ENCODE measurements around the gene DDX39B.

DNA sequence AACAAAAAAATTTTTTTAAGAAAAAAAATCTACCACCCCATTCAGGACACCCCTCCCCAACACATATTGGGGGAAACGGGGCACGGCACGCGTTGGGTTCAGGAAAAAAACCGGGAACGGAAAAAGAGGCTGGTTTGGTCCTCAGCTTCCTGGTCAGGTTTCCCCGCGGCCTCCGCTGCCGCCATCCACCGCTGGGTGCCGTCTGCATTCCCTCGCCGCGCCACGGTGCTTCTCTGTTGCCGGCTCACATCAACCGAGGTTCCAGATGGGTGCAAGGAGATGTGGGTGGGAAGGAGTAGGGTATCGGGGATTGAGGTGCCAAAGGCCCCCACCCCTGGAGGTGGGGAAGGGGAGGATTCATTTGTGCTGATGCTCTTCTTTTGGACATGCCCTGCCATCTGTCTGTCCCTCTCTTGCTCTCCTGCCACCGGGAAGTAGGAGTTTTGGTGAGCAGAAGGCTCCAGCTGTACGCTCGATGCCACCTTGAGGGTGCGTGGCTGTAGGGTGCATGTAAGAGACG is 7.2 kb downstream of the DDX39B start:
- TF ChIP-seq FOS (IDR thresholded peaks at IDR 0.05; ENCODE audit: borderline replicate concordance, insufficient read depth, low read length) (no peak), EZH2 (IDR thresholded peaks at IDR 0.05; ENCODE audit: borderline replicate concordance, low read depth, low read length, severe bottlenecking) (no peak), POLR2A (IDR thresholded peaks at IDR 0.05; ENCODE audit: low read depth, low read length) (no peak)
- TF ChIP-seq, protein P1, sequence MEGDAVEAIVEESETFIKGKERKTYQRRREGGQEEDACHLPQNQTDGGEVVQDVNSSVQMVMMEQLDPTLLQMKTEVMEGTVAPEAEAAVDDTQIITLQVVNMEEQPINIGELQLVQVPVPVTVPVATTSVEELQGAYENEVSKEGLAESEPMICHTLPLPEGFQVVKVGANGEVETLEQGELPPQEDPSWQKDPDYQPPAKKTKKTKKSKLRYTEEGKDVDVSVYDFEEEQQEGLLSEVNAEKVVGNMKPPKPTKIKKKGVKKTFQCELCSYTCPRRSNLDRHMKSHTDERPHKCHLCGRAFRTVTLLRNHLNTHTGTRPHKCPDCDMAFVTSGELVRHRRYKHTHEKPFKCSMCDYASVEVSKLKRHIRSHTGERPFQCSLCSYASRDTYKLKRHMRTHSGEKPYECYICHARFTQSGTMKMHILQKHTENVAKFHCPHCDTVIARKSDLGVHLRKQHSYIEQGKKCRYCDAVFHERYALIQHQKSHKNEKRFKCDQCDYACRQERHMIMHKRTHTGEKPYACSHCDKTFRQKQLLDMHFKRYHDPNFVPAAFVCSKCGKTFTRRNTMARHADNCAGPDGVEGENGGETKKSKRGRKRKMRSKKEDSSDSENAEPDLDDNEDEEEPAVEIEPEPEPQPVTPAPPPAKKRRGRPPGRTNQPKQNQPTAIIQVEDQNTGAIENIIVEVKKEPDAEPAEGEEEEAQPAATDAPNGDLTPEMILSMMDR (IDR thresholded peaks at IDR 0.05; ENCODE audit: extremely low read depth in 1 of 2, insufficient read depth in 1 of 2, low read depth in 1 of 2, low read length in 2 of 2) = no peak

All from endothelial cell of umbilical vein (primary cell).